PFSK-1 (cell line): ENCODE measurements around the gene SRA1.

ENCODE experiments used
- FOXP2 ChIP-seq: optimal IDR thresholded peaks from 2 replicates; pipeline ENCODE3; 2011; ENCODE audit warnings: borderline replicate concordance, control low read depth, inconsistent platforms; ENCODE audit not compliant: insufficient read depth; ENCODE audit errors: extremely low read length, extremely low read depth
- POLR2AphosphoS5 ChIP-seq: IDR thresholded peaks from 2 replicates; pipeline ENCODE4 v1.6.1; 2012; ENCODE audit warnings: low read depth, mild to moderate bottlenecking, control low read depth, low read length, moderate library complexity
- SIN3A ChIP-seq: IDR thresholded peaks from 2 replicates; pipeline ENCODE4 v1.6.1; 2012; ENCODE audit warnings: mild to moderate bottlenecking, low read length, moderate library complexity, borderline replicate concordance; ENCODE audit not compliant: insufficient read depth
- TAF1 ChIP-seq: IDR thresholded peaks from 2 replicates; pipeline ENCODE4 v1.6.1; 2012; ENCODE audit warnings: low read length, control low read depth, borderline replicate concordance; ENCODE audit not compliant: insufficient read depth
- TF ChIP-seq, protein P1 (sequence below), 2 experiments: IDR thresholded peaks; 2 replicates each; pipeline versions ENCODE4 v1.6.1 to v1.8.0; 2011 to 2012; ENCODE audit warnings: low read depth in 2 of 2, low read length in 2 of 2, control low read depth in 1 of 2, inconsistent platforms in 1 of 2, mild to moderate bottlenecking in 1 of 2, moderate library complexity in 1 of 2; ENCODE audit not compliant: insufficient read depth in 1 of 2

DNA sequence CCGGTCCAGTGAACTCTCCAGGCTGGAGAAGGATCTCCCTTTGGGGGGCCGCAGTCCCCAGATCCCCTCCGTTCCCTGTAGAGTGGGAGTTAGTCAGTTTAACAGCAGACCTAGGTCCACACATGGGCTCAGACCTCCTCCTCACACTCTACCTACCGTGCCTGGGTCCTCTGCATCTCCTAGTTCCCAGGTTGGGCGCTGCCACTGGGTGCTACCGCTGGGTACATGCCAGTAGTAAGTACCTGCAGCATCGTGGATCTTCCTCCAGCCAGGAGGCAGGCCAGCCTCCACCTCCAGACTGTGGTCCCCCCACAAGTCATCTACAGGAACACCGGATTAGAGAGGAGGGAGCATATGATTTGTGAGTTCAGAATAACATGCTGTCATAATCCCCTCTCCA is 6.3 kb upstream of the SRA1 start:
- TF ChIP-seq, protein P1, sequence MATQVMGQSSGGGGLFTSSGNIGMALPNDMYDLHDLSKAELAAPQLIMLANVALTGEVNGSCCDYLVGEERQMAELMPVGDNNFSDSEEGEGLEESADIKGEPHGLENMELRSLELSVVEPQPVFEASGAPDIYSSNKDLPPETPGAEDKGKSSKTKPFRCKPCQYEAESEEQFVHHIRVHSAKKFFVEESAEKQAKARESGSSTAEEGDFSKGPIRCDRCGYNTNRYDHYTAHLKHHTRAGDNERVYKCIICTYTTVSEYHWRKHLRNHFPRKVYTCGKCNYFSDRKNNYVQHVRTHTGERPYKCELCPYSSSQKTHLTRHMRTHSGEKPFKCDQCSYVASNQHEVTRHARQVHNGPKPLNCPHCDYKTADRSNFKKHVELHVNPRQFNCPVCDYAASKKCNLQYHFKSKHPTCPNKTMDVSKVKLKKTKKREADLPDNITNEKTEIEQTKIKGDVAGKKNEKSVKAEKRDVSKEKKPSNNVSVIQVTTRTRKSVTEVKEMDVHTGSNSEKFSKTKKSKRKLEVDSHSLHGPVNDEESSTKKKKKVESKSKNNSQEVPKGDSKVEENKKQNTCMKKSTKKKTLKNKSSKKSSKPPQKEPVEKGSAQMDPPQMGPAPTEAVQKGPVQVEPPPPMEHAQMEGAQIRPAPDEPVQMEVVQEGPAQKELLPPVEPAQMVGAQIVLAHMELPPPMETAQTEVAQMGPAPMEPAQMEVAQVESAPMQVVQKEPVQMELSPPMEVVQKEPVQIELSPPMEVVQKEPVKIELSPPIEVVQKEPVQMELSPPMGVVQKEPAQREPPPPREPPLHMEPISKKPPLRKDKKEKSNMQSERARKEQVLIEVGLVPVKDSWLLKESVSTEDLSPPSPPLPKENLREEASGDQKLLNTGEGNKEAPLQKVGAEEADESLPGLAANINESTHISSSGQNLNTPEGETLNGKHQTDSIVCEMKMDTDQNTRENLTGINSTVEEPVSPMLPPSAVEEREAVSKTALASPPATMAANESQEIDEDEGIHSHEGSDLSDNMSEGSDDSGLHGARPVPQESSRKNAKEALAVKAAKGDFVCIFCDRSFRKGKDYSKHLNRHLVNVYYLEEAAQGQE (IDR thresholded peaks at IDR 0.05; ENCODE audit: insufficient read depth in 1 of 2, low read depth in 2 of 2, low read length in 2 of 2) = no peak
- TF ChIP-seq POLR2AphosphoS5 (no peak), FOXP2 (no peak), TAF1 (no peak), SIN3A (no peak)
